Measurements from ENCODE around the gene BTG2.

Gene BTG2

GRCh38 chr1:203288400-203288799 is 16.9 kb upstream of the BTG2 start:
- TF ChIP-seq CTCF (IDR thresholded peaks at IDR 0.05; ENCODE audit: low read length, missing control alignments), result no peak
- DNase-seq (ENCODE audit: low read depth), result no peak
- no peak overlapping the region for H3K4me3 ChIP-seq (replicated peaks; ENCODE audit: low read depth, low read length)

GRCh38 chr1:203289281-203289981 is 15.9 kb upstream of the BTG2 start:
- DNase-seq (ENCODE audit: low read depth), result no peak
- no peak for TF ChIP-seq CTCF (IDR thresholded peaks at IDR 0.05; ENCODE audit: low read length, missing control alignments)
- H3K4me3 ChIP-seq (replicated peaks; ENCODE audit: low read depth, low read length), result no peak overlapping the region

- no peak for TF ChIP-seq CTCF (IDR thresholded peaks at IDR 0.05; ENCODE audit: low read length, missing control alignments)
- DNase-seq (ENCODE audit: low read depth), result no peak
- no peak overlapping the region for H3K4me3 ChIP-seq (replicated peaks; ENCODE audit: low read depth, low read length)
These were observed 15.4 kb upstream of the BTG2 start for GRCh38 chr1:203289982-203290260.

- no peak for TF ChIP-seq CTCF (IDR thresholded peaks at IDR 0.05; ENCODE audit: low read length, missing control alignments)
- no peak overlapping the region for H3K4me3 ChIP-seq (replicated peaks; ENCODE audit: low read depth, low read length)
- peak; percentile 81 for DNase-seq (ENCODE audit: low read depth)
These were observed 14.8 kb upstream of the BTG2 start for GRCh38 chr1:203290261-203291089.

- DNase-seq (ENCODE audit: low read depth), result no peak
- TF ChIP-seq CTCF (IDR thresholded peaks at IDR 0.05; ENCODE audit: low read length, missing control alignments), result no peak
- no peak overlapping the region for H3K4me3 ChIP-seq (replicated peaks; ENCODE audit: low read depth, low read length)
These were observed 13.9 kb upstream of the BTG2 start for GRCh38 chr1:203291201-203292096.

GRCh38 chr1:203295796-203296195 is 9.5 kb upstream of the BTG2 start:
- DNase-seq (ENCODE audit: low read depth), result no peak
- TF ChIP-seq CTCF (IDR thresholded peaks at IDR 0.05; ENCODE audit: low read length, missing control alignments), result no peak
- H3K4me3 ChIP-seq (replicated peaks; ENCODE audit: low read depth, low read length), result no peak overlapping the region

Measured in fibroblast of pulmonary artery (primary cell).